ENCODE data around the gene FGF4. TPM values are rescaled to one million over a fixed set of nuclear protein-coding genes. Genes with fewer than 3 reads are reported as not detected.

The FGF4 gene
- total and polyA plus RNA-seq, 2 donors from 2014 or later, result not detected

GRCh38 chr11:69802590-69802989, 27.4 kb upstream of the FGF4 start:
- Histone ChIP-seq H3K4me3 (ENCODE audit: low read length in 3 of 3) (no peak overlapping the region), H3K36me3 (ENCODE audit: control insufficient read depth in 2 of 3, insufficient read depth in 3 of 3, low read length in 3 of 3) (no peaks in the 10 kb centered on the region), H3K27me3 (ENCODE audit: control insufficient read depth, insufficient read depth, low read length) (no peaks in the 10 kb centered on the region), H3K27ac (ENCODE audit: low read depth in 2 of 2, low read length in 2 of 2) (no peak overlapping the region), H3K9ac (ENCODE audit: low read length in 3 of 3) (no peak overlapping the region), H3K9me3 (ENCODE audit: control insufficient read depth in 2 of 3, insufficient read depth in 1 of 3, low read length in 3 of 3) (peaks cover 0 to 5% (median 0%) of the 10 kb centered on the region in 3 donors), H3K4me1 (ENCODE audit: control insufficient read depth in 2 of 3, insufficient read depth in 2 of 3, low read depth in 1 of 3, low read length in 3 of 3) (no peaks in the 10 kb centered on the region)
- intact Hi-C loops (cut with DNase I), result no loop called here
- DNase-seq, result no peak
- TF ChIP-seq CTCF (IDR thresholded peaks at IDR 0.05; ENCODE audit: borderline replicate concordance, extremely low read depth, insufficient read depth), result no peak
- no peak for FAIRE-seq

- TF ChIP-seq CTCF (IDR thresholded peaks at IDR 0.05; ENCODE audit: borderline replicate concordance, extremely low read depth, insufficient read depth), result peak; percentile 63
- Histone ChIP-seq H3K27me3 (ENCODE audit: control insufficient read depth, insufficient read depth, low read length) (no peaks in the 10 kb centered on the region), H3K9ac (ENCODE audit: low read length in 3 of 3) (no peak overlapping the region), H3K27ac (ENCODE audit: low read depth in 2 of 2, low read length in 2 of 2) (no peak overlapping the region), H3K4me3 (ENCODE audit: low read length in 3 of 3) (no peak overlapping the region), H3K36me3 (ENCODE audit: control insufficient read depth in 2 of 3, insufficient read depth in 3 of 3, low read length in 3 of 3) (no peaks in the 10 kb centered on the region), H3K9me3 (ENCODE audit: control insufficient read depth in 2 of 3, insufficient read depth in 1 of 3, low read length in 3 of 3) (peaks cover 0 to 5% (median 0%) of the 10 kb centered on the region in 3 donors), H3K4me1 (ENCODE audit: control insufficient read depth in 2 of 3, insufficient read depth in 2 of 3, low read depth in 1 of 3, low read length in 3 of 3) (no peaks in the 10 kb centered on the region)
- FAIRE-seq, result no peak
- intact Hi-C loops (cut with DNase I), result no loop called here
- DNase-seq, result peak in 4 of 5 donors; percentile 42 to 78 (median 58)
Measured at GRCh38 chr11:69801513-69802335, 26.6 kb upstream of the FGF4 start.

GRCh38 chr11:69800278-69800677, 25.1 kb upstream of the FGF4 start:
- intact Hi-C loops (cut with DNase I), result no loop called here

More at GRCh38 chr11:69800278-69800677, 25.1 kb upstream of the FGF4 start:
- Histone ChIP-seq H3K9me3 (ENCODE audit: control insufficient read depth in 2 of 3, insufficient read depth in 1 of 3, low read length in 3 of 3) (peaks cover 0 to 5% (median 0%) of the 10 kb centered on the region in 3 donors), H3K4me1 (ENCODE audit: control insufficient read depth in 2 of 3, insufficient read depth in 2 of 3, low read depth in 1 of 3, low read length in 3 of 3) (no peaks in the 10 kb centered on the region), H3K27me3 (ENCODE audit: control insufficient read depth, insufficient read depth, low read length) (no peaks in the 10 kb centered on the region), H3K27ac (ENCODE audit: low read depth in 2 of 2, low read length in 2 of 2) (no peak overlapping the region), H3K4me3 (ENCODE audit: low read length in 3 of 3) (no peak overlapping the region), H3K9ac (ENCODE audit: low read length in 3 of 3) (no peak overlapping the region), H3K36me3 (ENCODE audit: control insufficient read depth in 2 of 3, insufficient read depth in 3 of 3, low read length in 3 of 3) (no peaks in the 10 kb centered on the region)
- no peak for DNase-seq
- TF ChIP-seq CTCF (IDR thresholded peaks at IDR 0.05; ENCODE audit: borderline replicate concordance, extremely low read depth, insufficient read depth), result no peak
- FAIRE-seq, result no peak
